GM19351 (cell line): ENCODE measurements around the gene ZFAND6.

Experiments
- ATAC-seq: cut with Tn5 transposase; IDR thresholded peaks from one replicate; pipeline ENCODE4 v1.9.1; 2021; ENCODE audit warnings: mild to moderate bottlenecking, moderate library complexity; ENCODE audit not compliant: unreplicated experiment

ZFAND6 gene

DNA sequence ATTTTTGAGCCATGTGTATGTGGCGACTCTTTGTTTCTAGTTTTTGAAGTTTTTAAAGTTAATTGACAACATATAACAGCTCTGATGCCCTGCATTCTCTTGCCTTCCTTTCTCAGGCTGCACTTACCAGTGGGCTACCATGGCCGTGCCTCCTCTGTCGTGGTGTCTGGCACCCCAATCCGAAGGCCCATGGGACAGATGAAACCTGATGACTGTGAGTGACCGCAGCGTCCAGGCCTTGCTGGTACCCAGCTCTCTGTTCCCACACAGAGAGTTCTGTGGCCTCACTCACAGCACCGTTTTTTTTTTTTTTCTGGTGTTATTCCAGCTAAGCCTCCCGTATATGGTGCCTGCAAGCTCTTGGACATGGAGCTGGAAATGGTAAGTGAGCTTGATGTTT lies 108.5 kb downstream of the ZFAND6 start:
- ATAC-seq: no peak

DNA sequence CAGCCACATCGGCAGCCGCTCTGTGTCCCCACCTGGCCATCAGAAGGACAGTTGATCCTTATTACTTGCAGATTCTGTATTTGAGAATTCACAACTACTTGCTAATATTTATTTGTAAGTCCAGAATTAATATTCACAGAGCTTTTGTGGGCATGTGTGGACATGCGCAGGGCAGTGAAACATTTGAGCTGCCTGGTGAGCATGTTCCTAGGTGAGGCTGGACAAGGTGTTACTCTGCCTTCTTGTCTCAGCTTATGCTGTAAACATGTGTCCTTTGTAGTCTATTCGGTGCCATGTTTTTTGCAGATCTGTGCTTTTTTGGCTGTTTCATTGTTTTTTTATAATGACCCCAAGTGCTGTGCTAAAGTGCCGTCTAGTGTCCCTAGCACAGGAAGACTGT lies 108.9 kb downstream of the ZFAND6 start:
- ATAC-seq: no peak

DNA sequence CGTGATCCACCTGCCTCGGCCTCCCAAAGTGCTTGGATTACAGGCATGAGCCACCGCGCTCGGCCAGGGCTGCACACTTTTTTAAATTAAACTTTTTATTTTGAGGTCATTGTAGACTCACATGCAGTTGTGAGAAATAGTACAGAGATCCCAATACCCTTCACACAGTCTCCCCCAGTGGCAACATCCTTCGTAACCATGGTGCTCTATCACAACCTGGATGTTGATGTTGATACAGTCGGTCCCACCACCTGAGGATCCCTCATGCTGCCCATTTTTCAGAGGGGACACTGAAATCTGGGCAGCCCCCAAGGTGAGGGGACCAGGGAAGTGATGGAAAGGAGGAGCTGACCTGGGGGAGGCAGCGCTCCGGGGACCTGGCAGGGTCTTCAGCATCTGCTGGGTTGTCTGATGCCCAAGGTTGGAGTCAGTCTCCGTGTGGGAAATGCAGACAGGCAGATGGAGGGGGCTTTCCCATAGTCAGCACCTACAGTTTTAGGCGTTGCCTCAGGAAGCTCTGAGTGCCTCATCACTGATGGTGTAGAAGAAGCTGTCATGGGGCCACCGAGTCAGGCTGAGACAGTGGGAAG lies 110.4 kb downstream of the ZFAND6 start:
- ATAC-seq: no peak

DNA sequence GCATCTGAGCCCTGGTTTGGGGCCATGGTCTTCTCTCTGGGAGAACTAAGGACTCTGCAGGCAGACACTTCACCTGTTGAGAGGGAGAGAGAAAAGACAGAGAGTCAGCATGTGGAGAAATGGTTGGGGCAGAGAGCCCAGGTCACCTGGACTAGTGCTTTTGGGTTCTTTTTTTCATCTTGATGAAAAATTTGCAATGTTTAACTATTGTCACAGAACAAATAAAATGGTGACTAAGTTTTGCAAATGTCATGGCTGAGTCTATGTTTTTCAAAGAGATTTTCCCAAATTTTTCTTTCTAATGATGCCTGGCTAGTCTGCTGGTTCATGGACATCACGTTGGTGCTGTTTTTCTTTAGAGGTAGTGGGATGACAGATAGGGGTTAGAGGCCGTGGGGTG lies 111.1 kb downstream of the ZFAND6 start:
- no peak for ATAC-seq

DNA sequence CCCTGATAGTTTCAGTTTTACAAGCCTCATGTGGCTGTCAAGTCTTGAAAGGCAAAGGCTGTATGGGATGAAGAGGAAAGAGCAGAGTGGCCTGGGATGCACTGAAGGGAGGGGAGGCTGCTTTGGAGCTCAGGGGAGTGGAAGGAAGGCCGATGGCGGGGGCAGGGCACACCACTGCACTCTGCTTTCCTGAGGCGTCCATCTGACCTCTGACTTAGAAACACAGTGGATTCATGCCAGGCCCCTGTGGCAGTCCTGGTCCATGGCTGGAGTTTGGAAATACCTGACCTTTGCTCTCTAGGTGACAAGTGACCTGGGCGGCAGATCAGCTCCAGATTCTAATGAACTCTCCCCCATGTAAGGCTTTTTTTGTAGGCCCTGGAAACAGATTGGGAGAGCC lies 112.3 kb downstream of the ZFAND6 start:
- ATAC-seq: no peak

DNA sequence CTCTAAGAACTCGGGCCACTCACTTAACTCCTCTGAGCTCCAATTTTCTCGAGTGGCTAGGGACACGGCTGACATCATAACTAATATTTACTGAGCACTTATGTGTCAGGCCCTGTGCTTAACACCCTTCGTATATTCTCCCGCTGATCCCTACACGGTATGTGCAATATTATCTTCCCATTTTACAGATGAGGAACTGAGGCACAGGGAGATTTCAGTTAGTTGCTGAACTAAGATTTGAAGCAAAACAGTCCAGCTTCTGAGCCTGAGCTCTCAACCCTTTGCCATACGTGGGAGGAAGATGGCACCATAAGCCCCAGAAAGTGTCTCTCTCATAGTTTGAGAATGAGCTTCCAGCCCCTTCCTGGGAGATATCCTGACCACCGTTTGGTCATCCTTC lies 112.9 kb downstream of the ZFAND6 start:
- ATAC-seq: no peak

GRCh38 chr15:80173022-80173759 lies 113.7 kb downstream of the ZFAND6 start:
- peak; percentile 56 for ATAC-seq

DNA sequence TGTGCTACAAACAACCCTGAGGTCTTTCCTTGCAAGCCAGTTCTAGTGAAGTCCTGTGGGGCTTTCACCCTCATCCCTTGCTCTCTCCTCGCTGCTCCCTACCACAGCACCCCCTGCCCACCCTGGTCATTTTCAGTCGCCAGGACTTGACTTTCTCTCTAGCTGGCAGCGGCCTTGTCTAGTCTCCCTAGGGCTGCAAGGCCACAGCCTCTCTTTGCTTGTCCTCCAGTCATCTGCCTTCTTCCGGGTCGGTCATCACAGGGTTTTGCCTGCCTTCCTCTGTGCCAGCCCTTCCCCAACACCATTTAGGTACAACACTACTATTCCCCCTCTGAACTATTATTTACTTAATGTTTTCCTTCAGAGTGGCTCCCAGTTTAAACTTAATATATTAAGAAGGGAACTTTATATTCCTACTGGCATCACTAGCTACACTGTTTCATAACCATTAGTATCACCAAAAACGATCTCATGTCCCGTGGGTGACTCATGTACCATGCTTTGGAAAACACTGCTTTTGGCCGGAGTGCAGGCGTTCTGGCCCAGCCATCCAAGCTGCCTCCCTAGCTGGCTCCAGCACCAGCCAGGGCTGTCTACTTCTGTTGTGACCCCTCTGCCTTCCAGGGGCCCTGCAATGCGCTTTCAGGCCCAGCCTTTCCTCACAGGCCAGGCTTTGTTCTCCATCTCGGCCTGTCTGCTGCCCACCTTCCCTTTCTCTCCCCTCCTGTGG lies 114.7 kb downstream of the ZFAND6 start:
- no peak for ATAC-seq

- ATAC-seq: no peak
Measured at GRCh38 chr15:80175436-80175835, 116.0 kb downstream of the ZFAND6 start.

DNA sequence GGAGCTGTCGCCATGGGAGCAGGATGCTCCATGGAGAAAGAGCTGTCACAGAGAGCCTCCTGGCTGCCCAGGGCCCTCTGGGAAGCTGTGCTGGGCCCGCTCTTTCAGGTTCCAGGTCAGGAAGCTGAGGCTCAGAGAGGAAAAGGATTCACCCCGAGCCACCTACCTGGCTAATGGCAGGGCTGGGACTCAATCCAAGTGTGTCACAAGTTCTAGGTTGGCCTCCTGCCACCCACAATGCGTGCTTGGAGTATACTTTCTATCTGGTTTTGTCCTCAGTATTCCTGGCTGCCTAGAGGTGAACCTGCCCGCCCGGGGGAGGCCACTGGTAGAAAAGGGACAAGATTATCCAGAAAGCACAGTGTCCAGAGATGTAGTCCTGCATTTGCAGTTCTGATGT lies 117.0 kb downstream of the ZFAND6 start:
- ATAC-seq: no peak

DNA sequence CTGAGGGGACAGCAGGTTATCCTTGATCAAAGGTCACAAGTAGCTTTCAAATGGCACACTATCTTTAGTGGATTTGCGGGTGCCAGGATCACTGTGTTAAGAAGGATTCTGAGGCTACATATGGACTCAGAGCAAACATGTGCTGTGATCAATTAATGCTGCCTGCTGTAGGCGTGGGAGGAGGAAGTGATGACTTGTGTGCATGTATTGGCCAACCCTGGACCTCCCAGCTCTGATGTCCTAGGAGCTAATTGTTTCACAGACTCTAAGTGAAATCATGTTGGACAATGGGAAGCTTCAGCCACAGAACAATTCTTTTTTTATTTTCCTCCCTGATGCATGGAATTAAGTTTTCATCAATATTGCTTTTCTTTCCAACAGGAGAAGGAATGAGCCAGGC lies 117.7 kb downstream of the ZFAND6 start:
- ATAC-seq: no peak

DNA sequence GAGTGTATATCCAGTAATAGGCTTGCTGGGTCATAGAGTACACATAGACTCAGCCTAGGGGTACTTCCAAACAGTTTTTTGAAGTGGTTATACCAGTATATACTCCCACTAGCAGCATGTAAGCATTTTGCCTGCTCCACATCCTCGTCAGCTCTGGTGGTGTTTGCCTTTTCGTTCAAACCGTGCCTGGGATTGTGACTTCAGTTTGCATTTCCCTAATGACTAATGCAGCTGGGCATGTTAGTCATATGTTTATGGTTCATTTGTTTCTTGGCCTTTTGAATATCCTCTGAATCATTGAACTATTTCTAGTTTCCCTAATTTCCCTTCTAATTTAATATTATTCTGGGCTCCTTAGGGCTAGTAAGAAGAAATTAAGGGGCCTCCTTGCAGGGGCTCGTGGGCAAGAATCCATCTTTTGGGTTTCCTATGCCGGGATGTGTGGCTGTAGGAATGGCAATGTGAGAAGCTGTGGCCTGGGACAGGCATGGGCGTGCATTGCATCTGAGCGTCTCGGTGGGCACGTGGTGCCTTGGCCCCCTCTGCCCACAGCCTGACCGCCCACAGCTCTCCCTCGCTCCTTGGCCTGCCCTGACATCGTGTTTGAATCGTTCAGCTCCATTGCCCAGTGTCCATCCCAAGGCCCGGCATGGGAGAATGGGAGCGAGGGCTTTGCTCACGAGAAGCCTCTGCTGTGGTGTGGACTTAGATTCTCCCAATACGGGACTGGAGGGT lies 119.7 kb downstream of the ZFAND6 start:
- ATAC-seq: no peak

- ATAC-seq: no peak
Measured at GRCh38 chr15:80179935-80180334, 120.5 kb downstream of the ZFAND6 start.

DNA sequence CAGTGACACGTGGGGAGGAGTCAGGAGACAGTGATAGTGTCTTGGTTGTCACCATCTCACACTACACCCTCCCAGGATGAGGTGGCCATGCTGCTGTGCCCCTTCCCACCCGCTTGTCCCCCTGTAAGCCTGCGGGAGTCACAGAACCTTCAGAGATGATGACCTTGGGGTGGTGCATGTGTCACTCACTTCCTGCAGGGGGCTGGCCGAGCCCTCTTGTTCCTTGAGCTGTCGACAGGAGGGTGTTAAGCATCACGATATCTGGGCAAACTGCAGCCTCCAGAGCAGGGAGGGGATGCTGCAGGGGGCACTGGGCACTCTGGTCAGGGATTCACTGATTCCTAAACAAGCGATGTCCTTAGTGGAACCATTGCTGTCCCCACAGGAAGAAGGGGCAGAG lies 121.0 kb downstream of the ZFAND6 start:
- no peak for ATAC-seq

DNA sequence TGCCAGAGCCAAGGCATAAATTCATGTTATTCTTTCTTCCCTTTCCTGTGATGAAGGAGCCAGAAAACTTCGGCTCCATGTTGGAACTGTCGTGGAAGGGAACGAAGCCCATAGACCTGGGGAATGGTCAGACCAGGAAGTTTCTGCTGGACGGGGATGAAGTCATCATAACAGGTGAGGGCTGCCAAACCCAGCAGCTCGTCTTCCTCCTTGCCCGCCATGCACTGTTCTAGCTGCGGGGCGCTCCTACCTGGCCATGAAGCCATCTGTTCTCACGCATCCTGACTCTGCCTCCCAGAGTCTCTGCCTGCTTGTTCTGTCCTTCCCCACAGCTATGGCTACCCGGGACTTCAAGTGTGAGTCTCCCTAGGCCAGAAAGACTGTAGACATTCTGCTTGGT lies 121.5 kb downstream of the ZFAND6 start:
- no peak for ATAC-seq

DNA sequence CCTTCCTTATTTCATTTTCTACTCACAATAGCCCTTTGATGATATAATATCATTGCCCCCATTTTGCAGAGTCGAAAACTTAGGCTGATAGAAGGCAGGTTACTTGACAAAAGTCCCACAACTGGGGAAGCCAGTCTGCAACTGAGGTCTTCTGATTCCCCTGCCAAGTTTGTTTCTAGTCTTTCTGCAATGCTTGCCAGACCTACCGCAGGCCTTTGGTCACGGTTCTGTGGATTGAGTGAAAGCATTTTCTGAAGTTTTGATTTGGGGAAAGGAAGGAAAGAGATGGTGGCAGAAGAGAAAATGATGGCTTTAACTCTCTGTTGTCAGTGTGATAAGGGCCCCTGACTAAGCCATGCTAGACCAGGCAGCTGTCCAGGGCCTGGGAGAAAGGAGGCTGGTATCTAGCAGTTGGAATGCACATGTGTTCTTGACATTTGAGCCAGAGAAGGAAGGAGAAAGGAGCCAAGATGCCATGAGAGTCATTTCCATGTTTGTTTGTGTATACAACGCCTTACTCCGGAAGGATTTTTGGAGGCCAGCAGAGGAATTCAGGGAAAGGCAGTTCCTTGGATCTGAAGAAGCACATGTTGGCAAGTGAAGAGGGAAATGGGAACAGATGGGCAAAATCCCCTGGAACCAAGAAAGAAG lies 123.3 kb downstream of the ZFAND6 start:
- ATAC-seq: no peak

- ATAC-seq: no peak
Measured at GRCh38 chr15:80183306-80183705, 123.8 kb downstream of the ZFAND6 start.

GRCh38 chr15:80183886-80184285 lies 124.4 kb downstream of the ZFAND6 start:
- ATAC-seq: no peak

DNA sequence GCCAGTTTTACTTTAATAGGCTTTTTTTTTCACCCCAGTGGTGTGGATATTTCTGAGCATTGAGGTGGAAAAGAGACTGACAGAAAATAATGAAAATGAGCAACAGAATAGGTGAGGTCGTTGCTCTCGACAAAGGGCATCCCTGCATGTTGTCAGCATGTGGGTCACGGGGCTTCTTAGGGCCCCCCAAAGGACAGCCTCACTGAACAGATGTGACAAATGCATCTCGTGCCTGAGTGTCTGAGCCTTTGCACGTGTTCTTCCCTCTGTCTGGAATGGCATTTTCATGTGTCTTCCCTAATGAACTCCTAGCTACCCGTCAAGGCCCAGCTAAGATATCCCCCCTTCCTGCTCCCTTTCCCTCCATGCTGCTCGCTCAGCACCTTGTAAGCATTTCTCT lies 125.1 kb downstream of the ZFAND6 start:
- no peak for ATAC-seq

DNA sequence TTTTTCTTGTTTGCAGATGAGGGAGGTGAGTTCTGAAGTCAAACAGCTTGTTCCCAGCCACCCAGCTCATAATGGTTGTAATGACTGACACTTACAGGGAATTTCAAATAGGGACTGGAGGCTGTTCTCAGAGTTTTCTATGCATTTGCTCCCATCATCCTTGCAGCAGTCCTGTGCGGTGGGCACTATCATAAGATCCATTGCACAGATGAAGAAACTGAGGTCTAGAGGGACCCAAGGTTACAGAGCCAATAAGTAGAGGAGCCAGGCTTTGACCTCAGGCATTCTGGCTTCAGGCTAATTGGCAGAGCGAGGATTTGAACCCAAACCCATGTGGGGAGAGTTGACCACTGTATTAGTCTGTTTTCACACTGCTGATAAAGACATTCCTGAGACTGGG lies 125.7 kb downstream of the ZFAND6 start:
- no peak for ATAC-seq

DNA sequence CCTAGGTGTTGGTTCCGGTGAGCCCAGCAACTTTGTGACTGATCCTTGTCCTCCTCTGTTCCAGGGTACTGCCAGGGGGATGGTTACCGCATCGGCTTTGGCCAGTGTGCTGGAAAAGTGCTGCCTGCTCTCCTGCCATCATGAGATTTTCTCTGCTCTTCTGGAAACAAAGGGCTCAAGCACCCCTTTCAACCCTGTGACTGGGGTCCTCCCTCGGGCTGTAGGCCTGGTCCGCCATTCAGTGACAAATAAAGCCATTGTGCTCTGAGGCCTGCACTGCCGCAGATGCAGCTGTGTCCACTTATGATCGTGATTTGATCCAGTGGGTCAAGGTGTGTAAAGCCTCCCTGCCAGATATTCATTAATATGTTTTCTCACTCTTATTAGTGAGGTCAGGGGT lies 126.6 kb downstream of the ZFAND6 start:
- no peak for ATAC-seq
